Uterus (tissue), 4 donors: Measurements from ENCODE around the gene CYP26C1. TPM values are rescaled to one million over a fixed set of nuclear protein-coding genes. Genes with fewer than 3 reads are reported as not detected.

Experiments
- DNase-seq, 2 donors: peaks; one replicate each; pipeline ENCODE4 v3.0.0-alpha.2; 2019 to 2020
- H3K27ac ChIP-seq, 2 donors: fragments of 200-600 bp; sonication (generic); 1 replicate in 1 of 2; 2 replicates in 1 of 2; pipeline ENCODE4 v1.5.1; 2016 to 2018
- H3K27me3 ChIP-seq, 2 donors: fragments of 200-600 bp; sonication (generic); one replicate each; pipeline ENCODE4 v1.5.1; 2018 to 2019; ENCODE audit warnings: control low read depth in 1 of 2
- H3K36me3 ChIP-seq, 2 donors: fragments of 200-600 bp; sonication (generic); one replicate each; pipeline ENCODE4 v1.5.1; 2019; ENCODE audit warnings: control low read depth in 1 of 2
- H3K4me1 ChIP-seq, 2 donors: fragments of 200-600 bp; sonication (generic); one replicate each; pipeline ENCODE4 v1.5.1; 2018 to 2019; ENCODE audit warnings: control low read depth in 1 of 2
- H3K4me3 ChIP-seq, 2 donors: fragments of 200-600 bp; sonication (generic); 1 replicate in 1 of 2; 2 replicates in 1 of 2; pipeline ENCODE4 v1.5.1; 2018 to 2019; ENCODE audit warnings: mild to moderate bottlenecking in 1 of 2
- H3K9me3 ChIP-seq, 2 donors: fragments of 200-600 bp; sonication (generic); one replicate each; pipeline ENCODE4 v1.5.1; 2019; ENCODE audit warnings: control low read depth in 1 of 2
- CTCF ChIP-seq, 4 experiments: fragments of 200-600 bp in 2 of 4; fragments of 450-650 bp in 2 of 4; sonication (generic) in 2 of 4; IDR thresholded peaks; one replicate each; pipeline ENCODE4 v1.5.1; 2016 to 2019; ENCODE audit warnings: antibody characterized with exemption in 4 of 4, mild to moderate bottlenecking in 2 of 4, moderate library complexity in 1 of 4
- POLR2A ChIP-seq, 2 donors: fragments of 450-650 bp; IDR thresholded peaks; one replicate each; pipeline ENCODE4 v1.6.1; 2016; ENCODE audit warnings: antibody characterized with exemption in 2 of 2, mild to moderate bottlenecking in 1 of 2, moderate library complexity in 1 of 2
- intact Hi-C: fragments of 100-400 bp; cut with DNase I; formaldehyde crosslinking; loops from one replicate; pipeline ENCODE4 v1.15.1; 2023; ENCODE audit warnings: low total_unique reads
- total RNA-seq, 4 donors: library from RNA; depleted of rRNA in 3 of 4; stranded (reverse); fragments of >200 nt in 3 of 4; gene quantifications; one replicate each; pipeline versions ENCODE4 v1.1.0 to v1.2.4, GENCODE V29; 2014 to 2023
- donor health status: DM: yes; HTN: yes; CAD: no.

The CYP26C1 gene
- total RNA-seq, 4 donors from 2014 or later, result 0.15 to 0.41 TPM; not detected in 2

DNA sequence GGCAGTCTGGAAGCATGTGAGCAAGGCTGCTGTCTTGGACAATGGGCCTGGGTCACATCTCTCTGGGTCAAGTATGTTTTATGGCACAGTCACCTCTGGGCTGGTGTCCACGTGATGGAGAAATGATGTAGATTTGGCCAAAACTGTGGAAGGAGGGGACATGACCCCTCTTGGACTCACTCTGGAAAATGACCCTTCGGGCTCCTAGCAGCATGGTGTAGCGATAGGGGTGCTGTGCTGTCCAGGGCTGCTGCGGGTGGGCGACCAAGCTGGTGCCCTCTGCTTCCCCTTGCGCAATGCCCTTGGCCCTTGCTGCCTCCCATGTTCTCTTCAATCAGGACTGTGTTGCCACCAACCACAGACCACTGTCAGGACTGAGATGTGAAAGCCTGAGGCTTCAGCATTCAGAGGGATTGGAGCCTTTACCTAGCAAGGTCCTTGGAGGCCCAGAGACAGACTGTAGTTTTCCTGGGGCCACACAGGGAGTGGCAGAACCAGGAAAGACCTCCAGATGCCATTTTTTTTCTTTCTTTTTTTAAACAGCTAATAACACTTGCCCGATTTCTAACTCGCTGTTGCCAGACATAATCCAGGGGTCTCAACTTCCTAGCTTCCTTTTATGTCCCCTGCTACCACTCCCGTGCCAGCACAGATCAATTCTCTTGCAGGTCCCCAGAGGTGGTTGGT is 19.2 kb downstream of the CYP26C1 start:
- Histone ChIP-seq H3K27ac (no peak overlapping the region), H3K9me3 (no peaks in the 10 kb centered on the region), H3K4me3 (no peak overlapping the region), H3K27me3 (peaks cover 0 to 13% of the 10 kb centered on the region in 2 donors), H3K4me1 (peaks cover 0 to 4% of the 10 kb centered on the region in 2 donors), H3K36me3 (no peaks in the 10 kb centered on the region)
- DNase-seq, result no peak
- no peak for TF ChIP-seq POLR2A (IDR thresholded peaks at IDR 0.05)
- no peak for TF ChIP-seq CTCF (IDR thresholded peaks at IDR 0.05)
- intact Hi-C loops, result no loop called here

DNA sequence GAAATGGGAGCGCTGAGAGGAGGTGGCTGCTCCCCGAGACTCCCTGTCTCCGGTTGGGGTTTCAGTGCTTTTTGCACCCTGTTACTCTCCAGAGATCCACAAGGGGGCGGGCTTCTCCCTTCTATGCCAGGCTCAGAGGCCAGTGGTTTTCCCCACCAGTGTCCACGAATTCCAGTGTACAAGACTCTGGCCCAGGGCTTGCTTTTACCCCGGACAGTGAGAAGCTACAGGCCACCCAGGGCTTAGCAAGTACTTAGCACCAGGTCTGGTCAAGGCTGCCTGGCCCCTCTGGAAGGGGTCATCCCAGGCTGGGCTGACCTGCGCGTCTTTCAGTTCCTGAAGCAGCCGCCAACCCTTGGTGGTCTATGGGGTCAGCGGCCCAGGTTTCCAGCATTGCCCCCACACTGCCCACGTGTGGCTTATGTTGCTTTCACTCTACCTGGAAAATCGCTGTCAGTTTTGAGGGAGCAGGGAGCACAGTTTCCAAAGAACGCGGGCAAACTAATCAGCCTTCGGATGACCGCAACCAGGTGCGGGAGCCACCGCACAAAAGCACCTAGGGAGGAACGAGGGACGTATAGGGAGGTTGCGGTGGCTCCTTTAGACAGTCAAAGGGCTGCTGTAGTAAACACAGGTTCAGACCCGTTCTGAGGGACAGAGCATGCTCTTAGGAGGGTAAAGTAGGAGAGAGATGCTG is 19.9 kb downstream of the CYP26C1 start:
- intact Hi-C loops, result no loop called here
- Histone ChIP-seq H3K4me1 (no peaks in the 10 kb centered on the region), H3K27me3 (peaks cover 0 to 6% of the 10 kb centered on the region in 2 donors), H3K36me3 (no peaks in the 10 kb centered on the region), H3K9me3 (no peaks in the 10 kb centered on the region), H3K4me3 (no peak overlapping the region), H3K27ac (no peak overlapping the region)
- no peak for DNase-seq
- TF ChIP-seq POLR2A (IDR thresholded peaks at IDR 0.05) (no peak), CTCF (IDR thresholded peaks at IDR 0.05) (peak; percentile 40 to 61 (median 52))

DNA sequence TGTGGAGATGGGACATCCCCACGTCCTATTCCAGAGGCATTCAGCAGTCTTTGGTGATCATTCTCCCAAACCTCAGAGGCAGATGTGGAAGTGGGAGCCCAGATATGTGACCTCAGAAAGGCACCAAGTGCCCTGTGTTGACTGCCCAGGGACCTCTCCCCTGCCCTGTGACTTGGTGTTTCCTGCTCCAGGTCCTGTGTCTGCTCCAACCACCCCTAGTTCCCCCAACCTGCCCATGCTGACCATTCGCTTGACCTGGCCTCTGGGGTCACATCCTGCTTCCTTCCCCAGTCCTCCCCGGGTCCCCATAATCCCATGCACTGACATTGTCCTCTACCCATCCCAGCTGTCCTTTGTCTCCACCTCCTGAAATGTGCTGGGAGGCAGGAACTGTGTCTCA is 20.7 kb downstream of the CYP26C1 start:
- intact Hi-C loops, result no loop called here
- no peak overlapping the region for H3K27ac ChIP-seq
- no peaks in the 10 kb centered on the region for H3K9me3 ChIP-seq
- H3K36me3 ChIP-seq, result no peaks in the 10 kb centered on the region
- no peaks in the 10 kb centered on the region for H3K4me1 ChIP-seq
- no peak overlapping the region for H3K4me3 ChIP-seq
- DNase-seq, result no peak
- TF ChIP-seq CTCF (IDR thresholded peaks at IDR 0.05), result no peak
- no peak for TF ChIP-seq POLR2A (IDR thresholded peaks at IDR 0.05)
- H3K27me3 ChIP-seq, result peaks cover 0 to 5% of the 10 kb centered on the region in 2 donors

DNA sequence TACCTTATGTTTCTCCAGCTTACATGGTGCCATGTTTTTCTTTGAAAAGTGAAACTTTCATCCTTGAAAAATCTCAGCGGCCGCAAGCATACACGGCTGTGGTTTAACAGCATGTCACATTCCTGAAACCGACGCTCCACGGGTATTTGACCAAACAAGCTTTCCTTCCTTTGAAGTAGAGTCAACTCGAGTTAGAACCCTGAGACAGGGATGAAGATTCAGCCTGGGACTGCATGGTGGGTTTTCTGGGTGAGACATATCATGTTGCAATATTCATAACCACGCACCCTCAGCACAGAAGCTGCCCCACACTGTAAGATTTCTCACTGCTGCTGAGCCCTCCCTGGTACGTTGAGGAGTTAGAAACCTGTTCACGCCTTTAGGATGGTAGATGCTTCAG is 21.2 kb downstream of the CYP26C1 start:
- intact Hi-C loops, result no loop called here
- H3K9me3 ChIP-seq, result no peaks in the 10 kb centered on the region
- H3K4me1 ChIP-seq, result no peaks in the 10 kb centered on the region
- no peak overlapping the region for H3K4me3 ChIP-seq
- H3K27ac ChIP-seq, result no peak overlapping the region
- H3K36me3 ChIP-seq, result no peaks in the 10 kb centered on the region
- DNase-seq, result no peak
- peaks cover 0 to 4% of the 10 kb centered on the region in 2 donors for H3K27me3 ChIP-seq
- TF ChIP-seq CTCF (IDR thresholded peaks at IDR 0.05), result no peak
- no peak for TF ChIP-seq POLR2A (IDR thresholded peaks at IDR 0.05)
